Measurements from ENCODE around the gene PDZD2. TPM values are rescaled to one million over a fixed set of nuclear protein-coding genes. Genes with fewer than 3 reads are reported as not detected.

The PDZD2 gene
- total RNA-seq, 1 experiment from 2014 or later = 0.37 TPM

GRCh38 chr5:31860726-31861433 lies 221.9 kb downstream of the PDZD2 start:
- no TSS peak for BruUV-seq (replicated peaks)
- no peaks in the 10 kb centered on the region for H4K20me1 ChIP-seq (ENCODE audit: insufficient read depth)
- no peaks in the 10 kb centered on the region for H3K9me2 ChIP-seq (ENCODE audit: insufficient read depth)
- no peak for TF ChIP-seq SP1 (IDR thresholded peaks at IDR 0.05; ENCODE audit: low read depth)
- no peak for TF ChIP-seq RAD21 (IDR thresholded peaks at IDR 0.05; ENCODE audit: low read depth)
- TF ChIP-seq JUND (IDR thresholded peaks at IDR 0.05) = no peak
- TF ChIP-seq ZBTB33 (IDR thresholded peaks at IDR 0.05; ENCODE audit: extremely low read depth, insufficient replicate concordance, low read length) = no peak
- TF ChIP-seq ATF3 (IDR thresholded peaks at IDR 0.05) = no peak
- TF ChIP-seq ZFX (IDR thresholded peaks at IDR 0.05) = no peak
- TF ChIP-seq SIN3A (IDR thresholded peaks at IDR 0.05; ENCODE audit: low read depth) = no peak
- no peak for TF ChIP-seq EZH2 (IDR thresholded peaks at IDR 0.05)
- no peak for TF ChIP-seq TCF7L2 (IDR thresholded peaks at IDR 0.05; ENCODE audit: borderline replicate concordance, extremely low read depth, insufficient read depth, insufficient read length)
- TF ChIP-seq REST (IDR thresholded peaks at IDR 0.05; ENCODE audit: low read depth) = no peak
- TF ChIP-seq POLR2A (IDR thresholded peaks at IDR 0.05; ENCODE audit: borderline replicate concordance, extremely low read depth, insufficient read depth, insufficient read length) = no peak
- no peak for TF ChIP-seq FOSL1 (IDR thresholded peaks at IDR 0.05; ENCODE audit: low read depth)
- TF ChIP-seq YY1 (IDR thresholded peaks at IDR 0.05; ENCODE audit: extremely low read depth, insufficient replicate concordance, low read depth, low read length) = no peak
- no peak for TF ChIP-seq CTCF (IDR thresholded peaks at IDR 0.05 in 2 of 3, conservative IDR thresholded peaks at IDR 0.05 in 1 of 3; ENCODE audit: borderline replicate concordance in 1 of 3, insufficient read depth in 1 of 3, low read depth in 2 of 3, low read length in 2 of 3)
- TF ChIP-seq SRF (IDR thresholded peaks at IDR 0.05; ENCODE audit: low read depth) = no peak
- TF ChIP-seq POLR2AphosphoS5 (IDR thresholded peaks at IDR 0.05; ENCODE audit: low read depth, low read length) = no peak
- POLR2A ChIA-PET = no interaction called here
- no peak overlapping the region for H3K9ac ChIP-seq (ENCODE audit: low read length)
- ATAC-seq (no peak), DNase-seq (ENCODE audit: low read depth, low spot score) (no peak)
- no peak overlapping the region for H3K4me3 ChIP-seq (replicated peaks in 1 of 2; ENCODE audit: low read depth in 1 of 2, low read length in 2 of 2)
- H3K9me3 ChIP-seq (ENCODE audit: control insufficient read depth in 1 of 2, insufficient read depth in 1 of 2, low read depth in 1 of 2, low read length in 2 of 2) = no peaks in the 10 kb centered on the region; a peak in 1 of 4 replicates
- no peaks in the 10 kb centered on the region for H3K36me3 ChIP-seq (ENCODE audit: control insufficient read depth in 1 of 2, insufficient read depth in 2 of 2, low read length in 2 of 2)
- intact Hi-C loops (cut with micrococcal nuclease) = no loop called here
- no peak overlapping the region for H3K27ac ChIP-seq (ENCODE audit: low read depth, low read length)
- RAD21 ChIA-PET (ENCODE audit: low non-redundant PET in 1 of 2, low total read pairs in 2 of 2, uncharacterized antibody in 2 of 2, unreplicated experiment in 2 of 2) = no interaction called here
- no peaks in the 10 kb centered on the region for H3K4me1 ChIP-seq (ENCODE audit: control insufficient read depth in 1 of 2, insufficient read depth in 2 of 2, low read length in 2 of 2)
- H3K4me2 ChIP-seq (ENCODE audit: low read length) = no peak overlapping the region
- H3K79me2 ChIP-seq (ENCODE audit: insufficient read depth, low read length) = no peaks in the 10 kb centered on the region
- CTCF ChIA-PET = no interaction called here
- no peak overlapping the region for H2AFZ ChIP-seq (ENCODE audit: low read depth, low read length, poor library complexity, severe bottlenecking)
- H3K27me3 ChIP-seq (ENCODE audit: insufficient read depth, low read length) = no peaks in the 10 kb centered on the region
